B cell (primary cell): ENCODE results near the gene ROR2. TPM values are rescaled to one million over a fixed set of nuclear protein-coding genes. Genes with fewer than 3 reads are reported as not detected.

Experiments used
- ATAC-seq: fragments of 200-7000 bp; cut with Tn5 transposase; one replicate; pipeline ENCODE4 v1.10.0; 2021; ENCODE audit warnings: low read depth, mild to moderate bottlenecking, moderate number of reproducible peaks, moderate library complexity
- CTCF ChIA-PET: fragments of 350-600 bp; sonication (Branson Sonifier 250); formaldehyde crosslinking; loops from one replicate; lab custom pipeline; 2021; ENCODE audit warnings: antibody characterized with exemption, inconsistent platforms; lab: Charles Lee
- POLR2A ChIA-PET: fragments of 350-600 bp; sonication (Branson Sonifier 250); formaldehyde crosslinking; loops from one replicate; lab custom pipeline; 2021; ENCODE audit warnings: antibody characterized with exemption; lab: Charles Lee
- DNase-seq: peaks from one replicate; pipeline ENCODE4 v3.0.0; 2013
- H2AFZ ChIP-seq: 2 replicates; pipeline ENCODE4 v1.6.1; 2012; ENCODE audit warnings: mild to moderate bottlenecking, low read depth, low read length; ENCODE audit not compliant: insufficient read depth, poor library complexity, severe bottlenecking
- H3K27ac ChIP-seq, 2 donors: 1 replicate in 1 of 2; 2 replicates in 1 of 2; pipeline ENCODE4 v1.5.1; 2012 to 2013; ENCODE audit warnings: low read length in 2 of 2, mild to moderate bottlenecking in 2 of 2, moderate library complexity in 1 of 2
- H3K27me3 ChIP-seq, 4 experiments: fragments of 200-600 bp in 1 of 4; sonication (generic) in 1 of 4; replicated peaks in 1 of 4; 1 replicate in 2 of 4; 2 replicates in 2 of 4; pipeline versions ENCODE4 v1.6.1 to v1.7.0; 2013 to 2016; ENCODE audit warnings: low read length in 3 of 4, mild to moderate bottlenecking in 2 of 4, mixed read lengths in 1 of 4, moderate library complexity in 1 of 4; ENCODE audit not compliant: insufficient read depth in 4 of 4, control insufficient read depth in 3 of 4; ENCODE audit errors: control extremely low read depth in 1 of 4
- H3K36me3 ChIP-seq, 2 experiments: replicated peaks in 1 of 2; 1 replicate in 1 of 2; 2 replicates in 1 of 2; pipeline versions ENCODE4 v1.6.1 to v1.7.1; 2013; ENCODE audit warnings: low read length in 1 of 2; ENCODE audit not compliant: insufficient read depth in 2 of 2, control insufficient read depth in 1 of 2; ENCODE audit errors: control extremely low read depth in 1 of 2, extremely low read depth in 1 of 2
- H3K4me1 ChIP-seq, 2 donors: fragments of 200-600 bp in 1 of 2; sonication (generic) in 1 of 2; 1 replicate in 1 of 2; 2 replicates in 1 of 2; pipeline versions ENCODE4 v1.5.1 to v1.6.1; 2013 to 2017; ENCODE audit warnings: low read length in 2 of 2; ENCODE audit not compliant: control insufficient read depth in 2 of 2, insufficient read depth in 2 of 2
- H3K4me2 ChIP-seq: replicated peaks from 2 replicates; pipeline ENCODE3; 2012; ENCODE audit warnings: mild to moderate bottlenecking, low read depth, low read length; ENCODE audit not compliant: poor library complexity, severe bottlenecking
- H3K4me3 ChIP-seq, 5 experiments: fragments of 200-600 bp in 1 of 5; sonication (generic) in 1 of 5; 1 replicate in 3 of 5; 2 replicates in 2 of 5; pipeline versions ENCODE4 v1.5.1 to v1.7.0; 2011 to 2016; ENCODE audit warnings: low read length in 4 of 5, mild to moderate bottlenecking in 4 of 5, low read depth in 2 of 5, control low read depth in 1 of 5, moderate library complexity in 1 of 5; ENCODE audit not compliant: insufficient read depth in 1 of 5; ENCODE audit errors: control extremely low read depth in 1 of 5, extremely low read depth in 1 of 5
- H3K79me2 ChIP-seq: fragments of 200-600 bp; sonication (generic); one replicate; pipeline ENCODE4 v1.6.0; 2016; ENCODE audit warnings: low read length; ENCODE audit not compliant: control insufficient read depth, insufficient read depth
- H3K9ac ChIP-seq: fragments of 200-600 bp; sonication (generic); 2 replicates; pipeline ENCODE4 v1.6.1; 2017; ENCODE audit warnings: mild to moderate bottlenecking, low read length, moderate library complexity
- H3K9me3 ChIP-seq, 3 donors: one replicate each; pipeline versions ENCODE4 v1.6.1 to v1.7.1; 2013; ENCODE audit warnings: low read length in 2 of 3; ENCODE audit not compliant: control insufficient read depth in 2 of 3, insufficient read depth in 1 of 3; ENCODE audit errors: control extremely low read depth in 1 of 3
- H4K20me1 ChIP-seq: 2 replicates; pipeline ENCODE4 v1.6.0; 2012; ENCODE audit warnings: mild to moderate bottlenecking, low read length; ENCODE audit not compliant: insufficient read depth, control insufficient read depth, poor library complexity, severe bottlenecking
- H3K27ac Mint-ChIP-seq: one replicate; pipeline ENCODE4 v1.8.0; 2021; ENCODE audit warnings: mixed read lengths
- H3K27me3 Mint-ChIP-seq: one replicate; pipeline ENCODE4 v1.8.0; 2021; ENCODE audit warnings: mixed read lengths
- H3K4me1 Mint-ChIP-seq: one replicate; pipeline ENCODE4 v1.8.0; 2021; ENCODE audit warnings: mixed read lengths
- H3K4me3 Mint-ChIP-seq: one replicate; pipeline ENCODE4 v1.8.0; 2021; ENCODE audit warnings: mixed read lengths
- H3K9me3 Mint-ChIP-seq: one replicate; pipeline ENCODE4 v1.8.0; 2022; ENCODE audit warnings: mixed read lengths; ENCODE audit not compliant: insufficient read depth
- EZH2 ChIP-seq: IDR thresholded peaks from 2 replicates; pipeline ENCODE4 v1.6.1; 2012; ENCODE audit warnings: borderline replicate concordance, low read depth, mild to moderate bottlenecking, moderate library complexity, low read length; ENCODE audit not compliant: insufficient read depth, poor library complexity, severe bottlenecking
- WGBS: methylation state at CpG from one replicate; pipeline ENCODE4 v1.1.5; 2013; ENCODE audit warnings: missing lambda C conversion rate; ENCODE audit not compliant: insufficient coverage; 5-methylcytosine and 5-hydroxymethylcytosine counted together
- intact Hi-C: fragments of 100-400 bp; cut with micrococcal nuclease; formaldehyde crosslinking; loops from one replicate; pipeline ENCODE4 v1.10.0; 2022
- polyA plus RNA-seq: library from polyadenylated mRNA; depleted of rRNA; stranded (reverse); fragments of >200 nt; gene quantifications from 2 replicates; pipeline ENCODE4 v1.2.3, GENCODE V29; 2012
- total RNA-seq, 2 donors: library from RNA; stranded (reverse); fragments of 120-200 nt in 1 of 2; gene quantifications; 1 replicate in 1 of 2; 2 replicates in 1 of 2; pipeline versions ENCODE4 v1.2.3 to v1.2.4, GENCODE V29; 2013 to 2022
- TF ChIP-seq, protein P1 (sequence below): fragments of 200-600 bp; IDR thresholded peaks from one replicate; pipeline ENCODE4 v1.8.0; 2022; ENCODE audit warnings: antibody characterized with exemption, mild to moderate bottlenecking

ROR2 gene
- total and polyA plus RNA-seq, 2 donors (not counting 1 experiment from before 2014, with no cell fraction given): 0.21 to 0.49 TPM

DNA sequence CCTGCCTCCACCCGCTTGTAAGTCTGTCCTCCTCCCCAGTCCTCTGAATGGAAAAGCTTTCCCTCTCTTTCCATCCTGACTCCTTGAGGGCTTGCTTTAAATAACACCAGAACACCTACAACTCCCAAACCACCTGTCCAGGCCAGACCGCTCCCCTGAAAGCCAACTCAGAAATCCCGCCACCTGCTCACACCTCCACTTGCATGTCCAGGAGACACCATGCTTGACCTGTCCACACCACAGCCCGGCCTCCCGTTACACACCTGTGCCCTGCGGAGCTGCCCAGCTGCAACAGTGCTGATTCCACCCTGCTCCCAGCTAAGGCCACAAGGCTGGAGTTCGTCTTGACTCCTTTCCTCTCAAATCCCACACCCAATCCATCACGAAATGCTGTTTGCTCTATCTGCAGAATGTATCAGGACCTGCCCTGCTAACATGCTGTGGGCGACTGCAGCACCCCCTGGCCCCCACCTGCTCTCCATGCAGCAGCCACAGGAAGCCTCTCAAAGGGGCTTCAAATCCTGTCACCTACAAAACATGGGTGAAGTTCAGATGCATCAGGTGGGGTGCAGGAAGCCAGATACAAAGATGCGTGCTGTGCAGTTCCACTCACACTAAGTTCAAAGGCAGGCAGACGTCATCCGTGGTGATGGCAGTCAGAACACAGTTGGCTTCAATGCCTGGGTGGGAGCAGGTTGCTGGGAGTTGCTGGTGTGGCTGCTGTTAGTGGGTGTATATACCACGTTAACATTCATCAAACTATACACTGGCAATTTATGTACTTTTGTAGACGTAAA lies 166.0 kb downstream of the ROR2 start:
- no peak overlapping the region for H3K4me3 ChIP-seq
- no peaks in the 10 kb centered on the region for H3K4me1 Mint-ChIP-seq
- H3K9me3 Mint-ChIP-seq: peaks cover 3% of the 10 kb centered on the region
- 93% methylated on average over 11 of the region's 14 CpGs for WGBS
- no peaks in the 10 kb centered on the region for H4K20me1 ChIP-seq
- no peak overlapping the region for H3K27ac ChIP-seq
- POLR2A ChIA-PET: no interaction called here
- H2AFZ ChIP-seq: no peak overlapping the region
- H3K27me3 ChIP-seq: peaks cover 0 to 11% (median 2%) of the 10 kb centered on the region in 4 experiments
- DNase-seq (no peak), ATAC-seq (no peak)
- TF ChIP-seq, protein P1, sequence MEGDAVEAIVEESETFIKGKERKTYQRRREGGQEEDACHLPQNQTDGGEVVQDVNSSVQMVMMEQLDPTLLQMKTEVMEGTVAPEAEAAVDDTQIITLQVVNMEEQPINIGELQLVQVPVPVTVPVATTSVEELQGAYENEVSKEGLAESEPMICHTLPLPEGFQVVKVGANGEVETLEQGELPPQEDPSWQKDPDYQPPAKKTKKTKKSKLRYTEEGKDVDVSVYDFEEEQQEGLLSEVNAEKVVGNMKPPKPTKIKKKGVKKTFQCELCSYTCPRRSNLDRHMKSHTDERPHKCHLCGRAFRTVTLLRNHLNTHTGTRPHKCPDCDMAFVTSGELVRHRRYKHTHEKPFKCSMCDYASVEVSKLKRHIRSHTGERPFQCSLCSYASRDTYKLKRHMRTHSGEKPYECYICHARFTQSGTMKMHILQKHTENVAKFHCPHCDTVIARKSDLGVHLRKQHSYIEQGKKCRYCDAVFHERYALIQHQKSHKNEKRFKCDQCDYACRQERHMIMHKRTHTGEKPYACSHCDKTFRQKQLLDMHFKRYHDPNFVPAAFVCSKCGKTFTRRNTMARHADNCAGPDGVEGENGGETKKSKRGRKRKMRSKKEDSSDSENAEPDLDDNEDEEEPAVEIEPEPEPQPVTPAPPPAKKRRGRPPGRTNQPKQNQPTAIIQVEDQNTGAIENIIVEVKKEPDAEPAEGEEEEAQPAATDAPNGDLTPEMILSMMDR: no peak
- no peak for TF ChIP-seq EZH2
- intact Hi-C loops: no loop called here
- no peaks in the 10 kb centered on the region for H3K79me2 ChIP-seq
- CTCF ChIA-PET: no interaction called here
- no peak overlapping the region for H3K4me2 ChIP-seq
- H3K9ac ChIP-seq: no peak overlapping the region
- H3K27ac Mint-ChIP-seq: no peak overlapping the region
- H3K4me3 Mint-ChIP-seq: no peak overlapping the region
- H3K9me3 ChIP-seq: peaks cover 0 to 11% (median 0%) of the 10 kb centered on the region in 3 donors
- no peaks in the 10 kb centered on the region for H3K4me1 ChIP-seq
- H3K27me3 Mint-ChIP-seq: peaks cover 41% of the 10 kb centered on the region
- no peaks in the 10 kb centered on the region for H3K36me3 ChIP-seq

DNA sequence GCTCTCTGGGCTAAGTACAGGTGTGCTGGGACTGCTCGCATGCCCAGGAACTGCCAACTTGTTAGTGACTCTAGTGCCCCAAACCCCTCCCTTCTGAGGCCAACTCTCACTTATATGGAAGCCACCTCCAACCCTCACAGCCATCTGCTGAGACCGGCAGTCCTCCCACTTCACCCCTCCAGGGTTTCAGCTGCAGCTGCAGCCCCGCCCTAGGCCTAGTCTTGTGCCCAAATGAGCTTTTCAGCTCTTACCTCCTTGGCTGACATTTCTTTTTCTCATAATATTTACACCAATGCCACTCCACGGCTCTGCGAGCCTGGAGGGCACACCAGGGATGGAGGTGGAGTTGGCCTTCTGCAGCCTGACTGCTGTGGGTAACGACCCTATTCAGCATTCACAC lies 166.6 kb downstream of the ROR2 start:
- no peaks in the 10 kb centered on the region for H3K79me2 ChIP-seq
- TF ChIP-seq EZH2: no peak
- TF ChIP-seq, protein P1: no peak
- no peaks in the 10 kb centered on the region for H4K20me1 ChIP-seq
- no peak overlapping the region for H3K9ac ChIP-seq
- H3K4me3 ChIP-seq: no peak overlapping the region
- no peak overlapping the region for H2AFZ ChIP-seq
- peaks cover 0 to 11% (median 0%) of the 10 kb centered on the region in 3 donors for H3K9me3 ChIP-seq
- Mint-ChIP-seq H3K9me3 (peaks cover 3% of the 10 kb centered on the region), H3K27me3 (peaks cover 41% of the 10 kb centered on the region), H3K4me3 (no peak overlapping the region), H3K27ac (no peak overlapping the region), H3K4me1 (no peaks in the 10 kb centered on the region)
- no peaks in the 10 kb centered on the region for H3K36me3 ChIP-seq
- H3K27ac ChIP-seq: no peak overlapping the region
- no peaks in the 10 kb centered on the region for H3K4me1 ChIP-seq
- DNase-seq: no peak
- peaks cover 0 to 11% (median 2%) of the 10 kb centered on the region in 4 experiments for H3K27me3 ChIP-seq
- H3K4me2 ChIP-seq: no peak overlapping the region
- 82% methylated on average over 4 of the region's 6 CpGs for whole genome bisulfite sequencing
- intact Hi-C loops: no loop called here
- POLR2A ChIA-PET: no interaction called here
- CTCF ChIA-PET: interaction anchor here (0.9 kb wide), 1 partner anchor 12 kb away, joined by 3 read pairs; no protein-coding TSS in a partner anchor
- no peak for ATAC-seq
